KG1 (cell line): ENCODE measurements around the gene RPL35A.
"Not testable (repeated sequence)": the region's sequence is repeated elsewhere in the genome, so short reads cannot be mapped to it uniquely, and the experiment has no call there.

Source experiments
- DNase-seq: peaks from one replicate; lab custom pipeline; 2025; lab: John Stamatoyannopoulos, UW

The RPL35A gene

GRCh38 chr3:197952440-197952839, 2.5 kb downstream of the RPL35A start:
- no peak for DNase-seq

- no peak for DNase-seq
These were observed 3.3 kb downstream of the RPL35A start for GRCh38 chr3:197953325-197953724.

DNA sequence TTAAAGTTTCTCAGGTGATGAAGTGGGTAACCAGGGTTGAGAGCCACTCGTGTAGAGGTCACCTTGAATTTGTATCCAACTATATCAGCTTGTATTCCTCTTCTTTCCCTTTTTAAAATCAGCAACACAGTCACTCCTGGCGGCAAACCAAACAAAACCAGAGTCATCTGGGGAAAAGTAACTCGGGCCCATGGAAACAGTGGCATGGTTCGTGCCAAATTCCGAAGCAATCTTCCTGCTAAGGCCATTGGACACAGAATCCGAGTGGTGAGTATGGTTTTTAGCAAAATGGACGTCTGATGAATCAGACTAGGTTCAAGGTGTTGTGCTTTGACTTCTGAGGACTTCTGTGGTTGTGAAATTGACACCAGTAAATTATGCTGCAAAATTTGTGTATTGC, 3.9 kb downstream of the RPL35A start:
- DNase-seq = no peak

GRCh38 chr3:197955892-197956477, 6.0 kb downstream of the RPL35A start:
- no peak for DNase-seq

GRCh38 chr3:197956626-197956988, 6.6 kb downstream of the RPL35A start:
- DNase-seq = no peak

DNA sequence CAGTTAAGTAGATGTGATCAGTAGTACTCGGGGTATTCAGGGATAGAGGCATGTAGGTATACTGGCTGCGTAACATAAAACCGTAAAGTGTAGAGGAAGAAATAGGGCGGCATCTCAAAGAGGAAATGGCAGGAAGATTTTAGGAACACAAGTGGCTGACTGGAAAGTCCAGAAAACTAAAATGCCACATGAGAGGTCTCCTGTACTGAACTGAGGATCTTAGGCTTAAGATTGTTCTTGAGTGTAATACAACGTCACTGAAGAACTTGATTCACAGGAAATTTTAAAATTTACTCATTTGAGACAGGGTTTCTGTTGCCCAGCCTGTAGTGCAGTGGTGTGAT, 7.8 kb downstream of the RPL35A start:
- DNase-seq = no peak

DNA sequence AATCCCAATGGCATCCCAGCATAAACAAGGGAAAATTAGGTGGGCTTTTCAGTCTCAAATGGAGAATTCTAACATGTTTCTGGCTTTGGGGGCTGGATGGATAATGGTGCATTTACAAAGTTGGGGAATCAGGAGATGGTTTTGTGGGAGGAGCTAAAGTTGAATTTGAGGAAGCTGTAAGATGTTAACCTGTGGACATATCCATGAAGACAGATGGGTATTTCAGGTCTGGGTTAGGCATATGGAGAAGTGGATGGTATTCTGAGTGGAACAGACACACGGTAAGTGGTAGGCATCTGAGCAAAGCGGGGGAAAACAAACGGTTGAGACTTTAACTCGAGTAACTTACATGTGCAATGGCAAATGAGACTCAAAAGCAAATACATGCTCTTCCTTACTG, 8.4 kb downstream of the RPL35A start:
- no peak for DNase-seq

- not testable (repeated sequence) for DNase-seq
These were observed 8.9 kb downstream of the RPL35A start for GRCh38 chr3:197958848-197959247.

- no peak for DNase-seq
These were observed 9.5 kb downstream of the RPL35A start for GRCh38 chr3:197959500-197959890.

GRCh38 chr3:197959891-197960693, 10.1 kb downstream of the RPL35A start, which contains the start of gene LMLN:
TSS of gene LMLN (plus strand) at chr3:197960217. CDS start at chr3:197960246, 29 bp downstream.
- peak; percentile 97 for DNase-seq

DNA sequence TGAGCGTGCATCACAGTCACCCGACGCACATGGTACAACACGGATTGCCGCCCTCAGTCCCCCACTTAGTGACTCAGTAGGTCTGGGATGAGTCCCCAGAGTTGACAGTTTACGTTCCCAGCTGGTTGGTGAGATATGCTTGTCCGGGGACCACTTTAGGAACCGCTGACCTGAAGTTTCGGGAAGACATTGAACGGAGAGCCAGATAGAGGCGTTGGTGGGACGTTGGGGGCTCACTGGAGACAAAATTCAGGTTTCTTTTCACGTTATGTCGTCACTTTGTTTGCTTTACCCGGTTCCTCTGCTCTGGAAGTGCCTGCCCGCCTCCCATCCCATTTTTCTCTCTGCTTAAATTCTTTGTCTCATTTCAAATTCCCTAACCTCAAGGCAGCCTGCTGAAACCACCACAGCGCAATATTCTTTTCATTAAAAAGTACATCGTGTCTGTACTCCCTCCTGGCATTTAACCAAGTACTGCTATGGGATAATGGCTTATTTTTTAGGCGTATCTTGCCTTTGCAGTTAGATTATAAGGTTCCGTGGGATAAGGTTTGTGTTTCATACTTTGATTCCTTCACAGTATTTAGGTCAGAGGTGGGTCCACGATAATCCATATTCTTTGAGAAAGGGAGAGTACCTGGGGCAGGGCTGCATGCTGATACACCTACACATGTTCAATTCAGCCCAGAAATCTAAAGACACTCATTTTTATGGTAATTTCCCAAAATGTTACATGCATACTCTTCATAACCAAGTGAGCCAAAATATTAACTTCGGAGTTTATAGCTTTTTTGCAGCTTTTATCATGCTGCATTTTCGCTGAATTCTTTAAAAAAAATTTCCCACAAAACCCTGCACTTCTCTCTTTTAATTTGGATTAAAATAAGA, 10.9 kb downstream of the RPL35A start:
- DNase-seq = no peak

DNA sequence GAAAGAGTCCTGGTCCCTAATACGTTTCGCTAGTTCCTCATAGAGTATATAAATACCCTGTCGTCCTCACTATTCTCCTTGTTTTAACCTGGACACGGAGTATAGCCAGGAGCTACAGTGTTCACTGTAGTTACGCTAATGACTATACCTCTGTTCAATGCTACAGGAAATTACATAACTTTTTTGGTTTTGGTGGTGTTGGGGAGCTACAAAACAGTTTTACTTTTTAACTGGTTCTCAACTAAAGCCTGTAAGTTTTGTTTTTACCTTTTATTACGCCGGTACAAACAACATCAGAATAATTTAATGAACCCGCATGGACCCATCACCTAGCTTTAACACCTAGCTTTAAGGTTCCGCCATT, 11.6 kb downstream of the RPL35A start:
- no peak for DNase-seq

- DNase-seq = no peak
These were observed 13.1 kb downstream of the RPL35A start for GRCh38 chr3:197963019-197963637.

DNA sequence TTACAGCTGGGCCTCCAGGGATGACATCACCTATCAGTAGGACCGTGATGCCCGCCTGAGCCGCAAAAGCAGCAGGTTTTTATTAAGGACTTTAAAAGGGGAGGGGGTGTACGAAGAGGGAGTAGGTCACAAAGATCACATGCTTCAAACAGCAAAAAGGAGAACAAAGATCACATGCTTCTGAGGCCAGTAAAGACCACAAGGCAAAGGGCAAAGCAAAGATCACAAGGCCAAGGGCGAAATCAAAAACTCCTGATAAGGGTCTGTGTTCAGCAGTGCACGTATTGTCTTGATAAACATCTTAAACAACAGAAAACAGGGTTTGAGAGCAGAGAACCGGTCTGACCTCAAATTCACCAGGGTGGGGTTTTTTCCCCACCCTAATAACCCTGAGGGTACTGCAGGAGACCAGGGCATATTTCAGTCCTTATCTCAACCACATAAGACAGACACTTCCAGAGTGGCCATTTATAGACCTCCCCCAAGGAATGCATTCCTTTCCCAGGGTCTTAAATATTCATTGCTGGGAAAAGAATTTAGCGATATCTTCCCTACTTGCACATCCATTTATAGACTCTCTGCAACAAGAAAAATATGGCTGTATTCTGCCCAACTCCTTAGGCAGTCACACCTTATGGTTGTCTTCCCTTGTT, 17.5 kb downstream of the RPL35A start:
- DNase-seq = not testable (repeated sequence)

- no peak for DNase-seq
These were observed 20.6 kb downstream of the RPL35A start for GRCh38 chr3:197970588-197970987.

- no peak for DNase-seq
These were observed 24.0 kb downstream of the RPL35A start for GRCh38 chr3:197974016-197974415.

GRCh38 chr3:197975311-197975710, 25.3 kb downstream of the RPL35A start:
- DNase-seq = no peak

GRCh38 chr3:197983076-197983475, 33.1 kb downstream of the RPL35A start:
- no peak for DNase-seq

DNA sequence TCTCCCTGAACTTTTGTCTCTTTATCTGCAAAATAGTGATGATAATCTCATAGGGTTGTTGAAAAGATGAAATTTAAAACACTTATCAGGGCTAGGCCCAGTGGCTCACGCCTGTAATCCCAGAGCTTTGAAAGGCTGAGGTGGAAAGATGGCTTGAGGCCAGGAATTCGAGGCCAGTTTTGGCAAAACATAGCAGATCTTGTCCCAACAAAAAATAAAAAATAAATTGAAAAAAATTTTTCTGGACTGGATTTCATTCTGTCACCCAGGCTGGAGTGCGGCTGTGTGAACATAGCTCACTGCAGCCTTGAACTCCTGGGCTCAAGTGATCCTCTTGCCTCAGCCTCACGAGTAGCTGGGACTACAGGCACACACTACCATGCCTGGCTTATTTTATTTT, 39.7 kb downstream of the RPL35A start:
- no peak for DNase-seq

DNA sequence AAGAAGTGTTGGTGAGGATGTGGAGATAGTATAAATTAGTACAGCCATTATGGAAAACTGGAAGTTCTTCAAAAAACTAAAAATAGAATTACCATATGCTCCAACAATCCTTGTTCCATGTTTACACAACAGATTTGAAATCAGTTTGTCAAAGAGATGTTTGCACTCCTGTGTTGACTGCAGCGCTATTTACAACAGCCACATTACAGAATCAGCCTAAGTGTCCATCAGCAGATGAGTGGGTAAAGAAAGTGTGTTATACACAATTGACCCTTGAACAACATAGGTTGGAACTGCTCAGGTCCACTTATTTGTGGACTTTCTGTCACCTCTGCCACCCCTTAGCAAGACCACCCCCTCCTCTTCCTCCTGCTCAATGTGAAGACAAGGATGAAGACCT, 44.7 kb downstream of the RPL35A start:
- no peak for DNase-seq

DNA sequence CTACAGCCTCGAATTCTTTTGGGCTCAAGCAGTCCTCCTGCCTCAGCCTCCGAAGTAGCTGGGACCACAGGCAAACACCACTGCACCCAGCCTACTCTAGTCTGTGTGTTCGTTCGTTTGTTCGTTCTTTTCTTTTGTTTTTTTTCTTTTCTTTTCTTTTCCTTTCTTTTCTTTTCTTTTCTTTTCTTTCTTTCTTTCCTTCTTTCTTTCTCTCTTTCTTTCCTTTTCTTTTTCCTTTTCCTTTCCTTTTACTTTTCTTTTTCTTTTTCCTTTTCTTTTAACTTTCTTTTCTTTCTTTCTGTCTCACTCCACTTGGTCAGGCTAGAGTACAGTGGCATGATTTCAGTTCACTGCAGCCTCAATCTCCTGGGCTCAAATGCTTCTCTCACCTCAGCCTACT, 46.9 kb downstream of the RPL35A start:
- no peak for DNase-seq

DNA sequence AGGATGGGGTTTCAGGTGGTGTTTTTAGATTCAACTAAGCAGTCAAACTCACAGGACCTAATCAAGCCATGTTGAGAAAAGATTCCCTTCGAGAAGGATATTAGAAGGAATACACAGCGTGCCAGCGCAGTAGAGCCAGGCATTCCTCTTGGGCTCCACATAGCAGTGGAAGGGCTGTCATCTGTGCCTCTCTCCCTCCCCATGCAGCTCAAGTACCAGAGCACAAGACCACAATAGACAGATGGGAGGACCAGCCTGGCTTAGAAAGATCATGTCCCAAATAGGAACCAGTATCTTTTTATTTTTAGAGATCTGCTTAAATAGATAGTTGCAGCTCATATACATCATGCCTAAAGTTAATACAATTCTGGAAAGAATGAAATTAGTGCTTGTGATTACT, 47.9 kb downstream of the RPL35A start:
- no peak for DNase-seq
